ENCODE measurements around the gene CDT1. TPM values are rescaled to one million over a fixed set of nuclear protein-coding genes. Genes with fewer than 3 reads are reported as not detected.
A peak's percentile ranks its signal among the peaks of the same experiment; 100 is the strongest.
"Not testable (repeated sequence)": the region's sequence is repeated elsewhere in the genome, so short reads cannot be mapped to it uniquely, and the experiment has no call there.

CDT1 gene
- total RNA-seq, 1 experiment from 2014 or later = 154 TPM

DNA sequence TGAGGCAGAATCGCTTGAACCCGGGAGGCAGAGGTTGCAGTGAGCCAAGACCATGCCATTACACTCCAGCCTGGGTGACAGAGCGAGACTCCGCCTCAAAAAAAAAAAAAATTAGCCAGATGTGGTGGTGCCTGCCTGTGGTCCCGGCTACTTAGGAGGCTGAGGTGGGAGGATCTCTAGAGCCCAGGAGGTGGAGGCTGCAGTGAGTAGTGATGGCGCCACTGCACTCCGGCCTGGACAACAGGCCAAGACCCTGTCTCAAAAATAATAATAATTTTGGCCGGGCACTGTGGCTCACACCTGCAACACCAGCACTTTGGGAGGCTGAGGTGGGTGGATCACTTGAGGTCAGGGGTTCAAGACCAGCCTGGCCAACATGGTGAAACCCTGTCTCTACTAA lies 14.8 kb upstream of the CDT1 start:
- ATAC-seq; H3K27ac Mint-ChIP-seq; DNase-seq (ENCODE audit: low spot score); H3K27me3 Mint-ChIP-seq (ENCODE audit: low read depth); POLR2A ChIA-PET; H3K36me3 Mint-ChIP-seq; H3K4me3 Mint-ChIP-seq; H3K9me3 Mint-ChIP-seq: not testable (repeated sequence)
- CTCF ChIA-PET = interaction anchor here (1.4 kb wide), 1 partner anchor 51 kb away, joined by 3 read pairs; no protein-coding TSS in a partner anchor
- peaks cover 21% of the 10 kb centered on the region for H3K4me1 Mint-ChIP-seq

DNA sequence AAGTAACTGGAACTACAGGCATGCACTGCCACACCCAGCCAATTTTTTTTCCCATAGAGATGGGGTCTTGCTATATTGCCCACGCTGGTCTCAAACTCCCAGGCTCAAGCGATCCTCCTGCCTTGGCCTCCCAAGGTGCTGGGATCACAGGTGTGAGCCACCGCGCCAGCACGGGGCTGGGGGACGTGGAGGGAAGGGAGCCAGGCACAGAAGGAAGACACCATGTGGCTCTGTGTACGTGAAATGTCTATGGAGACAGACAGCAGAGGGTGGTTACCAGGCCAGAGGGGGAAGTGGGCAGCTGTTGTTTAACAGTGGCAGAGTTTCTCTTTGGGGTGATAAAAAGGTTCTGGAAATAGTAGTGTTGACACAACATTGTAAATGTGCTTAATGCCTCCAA lies 14.0 kb upstream of the CDT1 start:
- CTCF ChIA-PET = no interaction called here
- POLR2A ChIA-PET = no interaction called here
- Mint-ChIP-seq H3K27me3 (ENCODE audit: low read depth) (0 out of 2 replicates have a peak, but pooled peaks cover 3% of the 10 kb centered on the region), H3K4me1 (peaks cover 20% of the 10 kb centered on the region), H3K36me3 (no peaks in the 10 kb centered on the region), H3K9me3 (no peaks in the 10 kb centered on the region), H3K27ac (no peak overlapping the region), H3K4me3 (no peak overlapping the region)
- DNase-seq (ENCODE audit: low spot score) (no peak), ATAC-seq (no peak)
- peak; percentile 96 for TF ChIP-seq ZNF121 (CRISPR knock-in tag; IDR thresholded peaks at IDR 0.05)
- TF ChIP-seq ZNF396 (CRISPR knock-in tag; IDR thresholded peaks at IDR 0.05; ENCODE audit: borderline replicate concordance) = no peak
- TF ChIP-seq, protein P1, sequence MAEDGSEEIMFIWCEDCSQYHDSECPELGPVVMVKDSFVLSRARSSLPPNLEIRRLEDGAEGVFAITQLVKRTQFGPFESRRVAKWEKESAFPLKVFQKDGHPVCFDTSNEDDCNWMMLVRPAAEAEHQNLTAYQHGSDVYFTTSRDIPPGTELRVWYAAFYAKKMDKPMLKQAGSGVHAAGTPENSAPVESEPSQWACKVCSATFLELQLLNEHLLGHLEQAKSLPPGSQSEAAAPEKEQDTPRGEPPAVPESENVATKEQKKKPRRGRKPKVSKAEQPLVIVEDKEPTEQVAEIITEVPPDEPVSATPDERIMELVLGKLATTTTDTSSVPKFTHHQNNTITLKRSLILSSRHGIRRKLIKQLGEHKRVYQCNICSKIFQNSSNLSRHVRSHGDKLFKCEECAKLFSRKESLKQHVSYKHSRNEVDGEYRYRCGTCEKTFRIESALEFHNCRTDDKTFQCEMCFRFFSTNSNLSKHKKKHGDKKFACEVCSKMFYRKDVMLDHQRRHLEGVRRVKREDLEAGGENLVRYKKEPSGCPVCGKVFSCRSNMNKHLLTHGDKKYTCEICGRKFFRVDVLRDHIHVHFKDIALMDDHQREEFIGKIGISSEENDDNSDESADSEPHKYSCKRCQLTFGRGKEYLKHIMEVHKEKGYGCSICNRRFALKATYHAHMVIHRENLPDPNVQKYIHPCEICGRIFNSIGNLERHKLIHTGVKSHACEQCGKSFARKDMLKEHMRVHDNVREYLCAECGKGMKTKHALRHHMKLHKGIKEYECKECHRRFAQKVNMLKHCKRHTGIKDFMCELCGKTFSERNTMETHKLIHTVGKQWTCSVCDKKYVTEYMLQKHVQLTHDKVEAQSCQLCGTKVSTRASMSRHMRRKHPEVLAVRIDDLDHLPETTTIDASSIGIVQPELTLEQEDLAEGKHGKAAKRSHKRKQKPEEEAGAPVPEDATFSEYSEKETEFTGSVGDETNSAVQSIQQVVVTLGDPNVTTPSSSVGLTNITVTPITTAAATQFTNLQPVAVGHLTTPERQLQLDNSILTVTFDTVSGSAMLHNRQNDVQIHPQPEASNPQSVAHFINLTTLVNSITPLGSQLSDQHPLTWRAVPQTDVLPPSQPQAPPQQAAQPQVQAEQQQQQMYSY (CRISPR knock-in tag; IDR thresholded peaks at IDR 0.05) = no peak
- TF ChIP-seq SMAD3 (CRISPR knock-in tag; IDR thresholded peaks at IDR 0.05; ENCODE audit: borderline replicate concordance) = no peak
- TF ChIP-seq, protein P2, sequence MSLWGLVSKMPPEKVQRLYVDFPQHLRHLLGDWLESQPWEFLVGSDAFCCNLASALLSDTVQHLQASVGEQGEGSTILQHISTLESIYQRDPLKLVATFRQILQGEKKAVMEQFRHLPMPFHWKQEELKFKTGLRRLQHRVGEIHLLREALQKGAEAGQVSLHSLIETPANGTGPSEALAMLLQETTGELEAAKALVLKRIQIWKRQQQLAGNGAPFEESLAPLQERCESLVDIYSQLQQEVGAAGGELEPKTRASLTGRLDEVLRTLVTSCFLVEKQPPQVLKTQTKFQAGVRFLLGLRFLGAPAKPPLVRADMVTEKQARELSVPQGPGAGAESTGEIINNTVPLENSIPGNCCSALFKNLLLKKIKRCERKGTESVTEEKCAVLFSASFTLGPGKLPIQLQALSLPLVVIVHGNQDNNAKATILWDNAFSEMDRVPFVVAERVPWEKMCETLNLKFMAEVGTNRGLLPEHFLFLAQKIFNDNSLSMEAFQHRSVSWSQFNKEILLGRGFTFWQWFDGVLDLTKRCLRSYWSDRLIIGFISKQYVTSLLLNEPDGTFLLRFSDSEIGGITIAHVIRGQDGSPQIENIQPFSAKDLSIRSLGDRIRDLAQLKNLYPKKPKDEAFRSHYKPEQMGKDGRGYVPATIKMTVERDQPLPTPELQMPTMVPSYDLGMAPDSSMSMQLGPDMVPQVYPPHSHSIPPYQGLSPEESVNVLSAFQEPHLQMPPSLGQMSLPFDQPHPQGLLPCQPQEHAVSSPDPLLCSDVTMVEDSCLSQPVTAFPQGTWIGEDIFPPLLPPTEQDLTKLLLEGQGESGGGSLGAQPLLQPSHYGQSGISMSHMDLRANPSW (CRISPR knock-in tag; conservative IDR thresholded peaks at IDR 0.05; ENCODE audit: low read depth) = no peak
- TF ChIP-seq TCF7 (CRISPR knock-in tag; IDR thresholded peaks at IDR 0.05; ENCODE audit: low read depth) = no peak
- TF ChIP-seq GRHL2 (CRISPR knock-in tag; IDR thresholded peaks at IDR 0.05; ENCODE audit: insufficient replicate concordance, severe bottlenecking) = no peak
- TF ChIP-seq, protein P3, sequence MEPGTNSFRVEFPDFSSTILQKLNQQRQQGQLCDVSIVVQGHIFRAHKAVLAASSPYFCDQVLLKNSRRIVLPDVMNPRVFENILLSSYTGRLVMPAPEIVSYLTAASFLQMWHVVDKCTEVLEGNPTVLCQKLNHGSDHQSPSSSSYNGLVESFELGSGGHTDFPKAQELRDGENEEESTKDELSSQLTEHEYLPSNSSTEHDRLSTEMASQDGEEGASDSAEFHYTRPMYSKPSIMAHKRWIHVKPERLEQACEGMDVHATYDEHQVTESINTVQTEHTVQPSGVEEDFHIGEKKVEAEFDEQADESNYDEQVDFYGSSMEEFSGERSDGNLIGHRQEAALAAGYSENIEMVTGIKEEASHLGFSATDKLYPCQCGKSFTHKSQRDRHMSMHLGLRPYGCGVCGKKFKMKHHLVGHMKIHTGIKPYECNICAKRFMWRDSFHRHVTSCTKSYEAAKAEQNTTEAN (CRISPR knock-in tag; IDR thresholded peaks at IDR 0.05) = no peak
- TF ChIP-seq ZNF263 (CRISPR knock-in tag; IDR thresholded peaks at IDR 0.05; ENCODE audit: low read depth) = no peak

DNA sequence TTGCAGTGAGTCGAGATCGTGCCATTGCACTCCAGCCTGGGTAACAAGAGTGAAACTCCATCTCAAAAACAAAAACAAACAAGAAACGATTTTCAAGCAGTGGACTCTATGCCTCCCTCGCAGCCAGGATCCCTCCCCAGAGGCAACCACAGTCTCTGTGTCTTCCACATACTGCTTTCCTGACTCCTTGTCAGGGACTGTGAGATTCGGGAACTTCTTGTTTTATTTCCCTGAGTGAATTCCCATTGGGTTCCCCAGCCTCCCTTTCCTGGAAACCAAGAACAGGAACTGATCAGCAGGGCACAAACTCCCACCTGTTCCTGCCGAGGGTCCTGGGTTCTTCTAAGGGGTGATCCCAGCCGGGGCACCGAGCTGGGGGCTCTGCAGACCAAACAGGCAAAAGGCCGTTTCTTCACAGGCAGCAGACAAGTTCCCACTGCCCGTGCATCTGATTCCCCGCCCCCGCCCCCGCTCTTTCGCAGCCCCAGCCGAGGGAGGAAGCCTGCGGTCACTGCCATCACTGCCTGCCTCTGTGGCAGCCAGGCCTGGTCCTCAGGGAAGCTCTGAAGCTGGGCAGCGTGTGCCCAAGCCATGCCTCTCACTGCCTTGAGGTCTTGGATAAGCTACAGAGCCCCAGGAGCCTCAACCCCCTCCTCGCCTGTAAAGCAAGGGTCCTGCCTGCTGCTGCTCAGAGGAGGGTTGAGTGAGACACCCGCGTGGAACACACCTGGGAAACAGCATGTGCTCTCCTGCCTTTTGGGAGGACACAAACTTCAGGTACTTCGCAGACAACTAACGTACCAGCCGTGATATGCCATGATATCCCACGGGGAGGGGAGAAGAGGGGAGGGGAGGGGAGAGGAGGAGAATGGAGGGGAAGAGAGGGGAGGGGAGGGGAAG lies 13.0 kb upstream of the CDT1 start:
- TF ChIP-seq, protein P4, sequence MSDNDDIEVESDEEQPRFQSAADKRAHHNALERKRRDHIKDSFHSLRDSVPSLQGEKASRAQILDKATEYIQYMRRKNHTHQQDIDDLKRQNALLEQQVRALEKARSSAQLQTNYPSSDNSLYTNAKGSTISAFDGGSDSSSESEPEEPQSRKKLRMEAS (CRISPR knock-in tag; IDR thresholded peaks at IDR 0.05) = peak; percentile 33; the same call in 1 of the 2 replicates
- TF ChIP-seq, protein P5, sequence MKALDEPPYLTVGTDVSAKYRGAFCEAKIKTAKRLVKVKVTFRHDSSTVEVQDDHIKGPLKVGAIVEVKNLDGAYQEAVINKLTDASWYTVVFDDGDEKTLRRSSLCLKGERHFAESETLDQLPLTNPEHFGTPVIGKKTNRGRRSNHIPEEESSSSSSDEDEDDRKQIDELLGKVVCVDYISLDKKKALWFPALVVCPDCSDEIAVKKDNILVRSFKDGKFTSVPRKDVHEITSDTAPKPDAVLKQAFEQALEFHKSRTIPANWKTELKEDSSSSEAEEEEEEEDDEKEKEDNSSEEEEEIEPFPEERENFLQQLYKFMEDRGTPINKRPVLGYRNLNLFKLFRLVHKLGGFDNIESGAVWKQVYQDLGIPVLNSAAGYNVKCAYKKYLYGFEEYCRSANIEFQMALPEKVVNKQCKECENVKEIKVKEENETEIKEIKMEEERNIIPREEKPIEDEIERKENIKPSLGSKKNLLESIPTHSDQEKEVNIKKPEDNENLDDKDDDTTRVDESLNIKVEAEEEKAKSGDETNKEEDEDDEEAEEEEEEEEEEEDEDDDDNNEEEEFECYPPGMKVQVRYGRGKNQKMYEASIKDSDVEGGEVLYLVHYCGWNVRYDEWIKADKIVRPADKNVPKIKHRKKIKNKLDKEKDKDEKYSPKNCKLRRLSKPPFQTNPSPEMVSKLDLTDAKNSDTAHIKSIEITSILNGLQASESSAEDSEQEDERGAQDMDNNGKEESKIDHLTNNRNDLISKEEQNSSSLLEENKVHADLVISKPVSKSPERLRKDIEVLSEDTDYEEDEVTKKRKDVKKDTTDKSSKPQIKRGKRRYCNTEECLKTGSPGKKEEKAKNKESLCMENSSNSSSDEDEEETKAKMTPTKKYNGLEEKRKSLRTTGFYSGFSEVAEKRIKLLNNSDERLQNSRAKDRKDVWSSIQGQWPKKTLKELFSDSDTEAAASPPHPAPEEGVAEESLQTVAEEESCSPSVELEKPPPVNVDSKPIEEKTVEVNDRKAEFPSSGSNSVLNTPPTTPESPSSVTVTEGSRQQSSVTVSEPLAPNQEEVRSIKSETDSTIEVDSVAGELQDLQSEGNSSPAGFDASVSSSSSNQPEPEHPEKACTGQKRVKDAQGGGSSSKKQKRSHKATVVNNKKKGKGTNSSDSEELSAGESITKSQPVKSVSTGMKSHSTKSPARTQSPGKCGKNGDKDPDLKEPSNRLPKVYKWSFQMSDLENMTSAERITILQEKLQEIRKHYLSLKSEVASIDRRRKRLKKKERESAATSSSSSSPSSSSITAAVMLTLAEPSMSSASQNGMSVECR (CRISPR knock-in tag; IDR thresholded peaks at IDR 0.05; ENCODE audit: borderline replicate concordance) = no peak
- DNase-seq (ENCODE audit: low spot score) (no peak), ATAC-seq (peak; percentile 23)
- 0 out of 2 replicates have a peak, but pooled peaks cover 3% of the 10 kb centered on the region for H3K27me3 Mint-ChIP-seq (ENCODE audit: low read depth)
- no peaks in the 10 kb centered on the region for H3K9me3 Mint-ChIP-seq
- POLR2A ChIA-PET = no interaction called here
- peak overlapping the region; percentile 70; the same call in 1 of the 2 replicates for H3K27ac Mint-ChIP-seq
- no peaks in the 10 kb centered on the region for H3K36me3 Mint-ChIP-seq
- H3K4me3 Mint-ChIP-seq = peak overlapping the region; percentile 22; the same call in 1 of the 2 replicates
- CTCF ChIA-PET = no interaction called here
- peaks cover 20% of the 10 kb centered on the region for H3K4me1 Mint-ChIP-seq

All from WTC11 (cell line).